ENCODE results near the gene IREB2. TPM values are rescaled to one million over a fixed set of nuclear protein-coding genes. Genes with fewer than 3 reads are reported as not detected.

The IREB2 gene
- total and polyA plus RNA-seq, 2 of the 13 experiments (the other 11 are each of a cell fraction or from before 2014, with no cell fraction given): 24.2 to 30.4 TPM

- TF ChIP-seq GPBP1L1 (CRISPR knock-in tag; IDR thresholded peaks at IDR 0.05): no peak
Measured at GRCh38 chr15:78393137-78393536, 44.9 kb upstream of the IREB2 start (continued).

GRCh38 chr15:78394026-78394425 is 44.0 kb upstream of the IREB2 start:
- BruUV-seq (replicated peaks): no TSS peak
- TF ChIP-seq YEATS2 (CRISPR knock-in tag; IDR thresholded peaks at IDR 0.05; ENCODE audit: borderline replicate concordance) (no peak), ZNF672 (CRISPR knock-in tag; IDR thresholded peaks at IDR 0.05) (no peak), ZNF816 (CRISPR knock-in tag; IDR thresholded peaks at IDR 0.05; ENCODE audit: borderline replicate concordance) (no peak), ARID4A (CRISPR knock-in tag; IDR thresholded peaks at IDR 0.05; ENCODE audit: borderline replicate concordance) (no peak), ZNF34 (CRISPR knock-in tag; IDR thresholded peaks at IDR 0.05; ENCODE audit: borderline replicate concordance) (no peak)
- ATAC-seq: no peak
- no peak overlapping the region for H3K4me3 ChIP-seq (replicated peaks in 1 of 3; ENCODE audit: insufficient read depth in 1 of 3, low read depth in 2 of 3, low read length in 3 of 3)
- no peak for DNase-seq (ENCODE audit: low spot score)
- H4K20me1 ChIP-seq (ENCODE audit: insufficient read depth, low read length): no peaks in the 10 kb centered on the region
- H3K4me2 ChIP-seq (ENCODE audit: low read depth, low read length): no peak overlapping the region
- H3K36me3 ChIP-seq (replicated peaks in 1 of 2; ENCODE audit: control insufficient read depth in 1 of 2, insufficient read depth in 2 of 2, low read length in 2 of 2): no peaks in the 10 kb centered on the region
- CTCF ChIA-PET (ENCODE audit: low intra/inter-chr PET ratio, low total read pairs): no interaction called here
- H3K27ac ChIP-seq (ENCODE audit: extremely low read length, insufficient read depth, low read length): no peak overlapping the region
- no peak overlapping the region for H2AFZ ChIP-seq (ENCODE audit: low read length)
- intact Hi-C loops (cut with micrococcal nuclease; ENCODE audit: unreplicated experiment): loop anchor here (10.0 kb wide), 1 partner anchor 49 kb away; the partner anchor contains the start of gene CRABP1
- POLR2A ChIA-PET: no interaction called here
- H3K4me1 ChIP-seq (ENCODE audit: insufficient read depth, low read length): peaks cover 13% of the 10 kb centered on the region
- H3K9ac ChIP-seq (ENCODE audit: insufficient read depth, low read depth, low read length): no peak overlapping the region
- no peaks in the 10 kb centered on the region for H3K9me3 ChIP-seq (ENCODE audit: low read length)
- no peak for FAIRE-seq
- peaks cover 0 to 2% of the 10 kb centered on the region in 2 experiments; a peak in 1 of 5 replicates for H3K27me3 ChIP-seq (ENCODE audit: control insufficient read depth in 1 of 2, insufficient read depth in 2 of 2, low read length in 2 of 2)
- 35% methylated on average over 3 of the region's 3 CpGs for WGBS (ENCODE audit: low lambda C conversion rate)
- no peaks in the 10 kb centered on the region for H3K79me2 ChIP-seq (ENCODE audit: insufficient read depth, low read length)
- in situ Hi-C loops (cut with HindIII; ENCODE audit: extremely low pct_ligation_motif_present, low pct_unique_long_range_greater_than_20kb): no loop called here

Measured in HepG2 (cell line).